HepG2 (cell line): ENCODE measurements around the gene EPM2AIP1. TPM values are rescaled to one million over a fixed set of nuclear protein-coding genes. Genes with fewer than 3 reads are reported as not detected.
A peak's percentile ranks its signal among the peaks of the same experiment; 100 is the strongest.

ENCODE experiments used
- AKNA ChIP-seq: sonication (generic); formaldehyde crosslinking; IDR thresholded peaks from 2 replicates; pipeline ENCODE4 v1.4.0; 2020; ENCODE audit warnings: missing genetic modification reagents, borderline replicate concordance
- CC2D1A ChIP-seq: sonication (generic); formaldehyde crosslinking; IDR thresholded peaks from 2 replicates; pipeline ENCODE4 v1.8.1; 2023; ENCODE audit warnings: mild to moderate bottlenecking, missing genetic modification reagents
- FIP1L1 ChIP-seq: fragments of 200-400 bp; formaldehyde crosslinking; IDR thresholded peaks from 2 replicates; pipeline ENCODE4 v1.6.1; 2018; ENCODE audit warnings: low read depth, mild to moderate bottlenecking, low read length, moderate library complexity, borderline replicate concordance; ENCODE audit not compliant: insufficient read depth
- KLF9 ChIP-seq: IDR thresholded peaks from 2 replicates; pipeline ENCODE4 v1.6.1; 2016; ENCODE audit warnings: low read depth
- MIER2 ChIP-seq: IDR thresholded peaks from 2 replicates; pipeline ENCODE4 v1.6.1; 2016; ENCODE audit warnings: missing biosample characterization, missing genetic modification reagents
- MLX ChIP-seq: IDR thresholded peaks from 2 replicates; pipeline ENCODE4 v1.6.1; 2016
- PBX2 ChIP-seq: IDR thresholded peaks from 2 replicates; pipeline ENCODE4 v1.6.1; 2016; ENCODE audit warnings: control low read depth
- RORA ChIP-seq: sonication (generic); formaldehyde crosslinking; IDR thresholded peaks from 2 replicates; pipeline ENCODE4 v1.5.0; 2020; ENCODE audit warnings: mild to moderate bottlenecking, missing genetic modification reagents, moderate library complexity
- SIN3A ChIP-seq: IDR thresholded peaks from 2 replicates; pipeline ENCODE4 v1.6.1; 2011; ENCODE audit warnings: low read depth, mild to moderate bottlenecking, control low read depth, low read length, borderline replicate concordance
- SNAPC2 ChIP-seq: sonication (generic); formaldehyde crosslinking; IDR thresholded peaks from 2 replicates; pipeline ENCODE4 v1.8.1; 2022; ENCODE audit warnings: mild to moderate bottlenecking, missing genetic modification reagents
- STAG1 ChIP-seq: sonication (generic); formaldehyde crosslinking; IDR thresholded peaks from 2 replicates; pipeline ENCODE4 v1.4.0; 2020; ENCODE audit warnings: missing genetic modification reagents
- YEATS4 ChIP-seq: sonication (generic); formaldehyde crosslinking; IDR thresholded peaks from 2 replicates; pipeline ENCODE4 v1.4.0; 2020; ENCODE audit warnings: missing genetic modification reagents, borderline replicate concordance
- ZBTB14 ChIP-seq: sonication (generic); formaldehyde crosslinking; IDR thresholded peaks from 2 replicates; pipeline ENCODE4 v1.4.0; 2020; ENCODE audit warnings: missing genetic modification reagents
- ZNF772 ChIP-seq: sonication (generic); formaldehyde crosslinking; IDR thresholded peaks from 2 replicates; pipeline ENCODE4 v1.5.0; 2020; ENCODE audit warnings: mild to moderate bottlenecking, missing genetic modification reagents
- ZNF792 ChIP-seq: IDR thresholded peaks from 2 replicates; pipeline ENCODE4 v1.6.1; 2016
- ZNF816 ChIP-seq: sonication (generic); formaldehyde crosslinking; IDR thresholded peaks from 2 replicates; pipeline ENCODE4 v1.8.0; 2022; ENCODE audit warnings: missing genetic modification reagents, mild to moderate bottlenecking, borderline replicate concordance
- polyA plus RNA-seq, 8 experiments: library from polyadenylated mRNA; depleted of rRNA in 3 of 8; stranded (reverse) in 7 of 8; unstranded in 1 of 8; fragments of >200 nt; fragmentation: Illumina TruSeq in 4 of 8; extraction: Trizol in 4 of 8; gene quantifications; 2 replicates each; pipeline versions ENCODE4 v1.2.1 to v1.2.3, GENCODE V29; 2011 to 2016; ENCODE audit warnings: low read depth in 4 of 8, missing spikeins in 1 of 8, mixed read lengths in 1 of 8; ENCODE audit not compliant: insufficient read depth in 1 of 8
- total RNA-seq, 5 experiments: library from RNA; depleted of rRNA; stranded (reverse); fragments of >200 nt; fragmentation: Illumina TruSeq; extraction: Trizol; gene quantifications; 2 replicates each; pipeline ENCODE4 v1.2.3, GENCODE V29; 2016; ENCODE audit warnings: low read depth in 1 of 5
- TF ChIP-seq, protein P1 (sequence below): IDR thresholded peaks from 2 replicates; pipeline ENCODE4 v1.6.1; 2016; ENCODE audit warnings: missing compliant biosample characterization, missing genetic modification reagents, borderline replicate concordance
- TF ChIP-seq, protein P2 (sequence below): sonication (generic); formaldehyde crosslinking; IDR thresholded peaks from 2 replicates; pipeline ENCODE4 v1.5.0; 2020; ENCODE audit warnings: mild to moderate bottlenecking, missing genetic modification reagents

EPM2AIP1 gene
- total and polyA plus RNA-seq, 2 of the 13 experiments (the other 11 are each of a cell fraction or from before 2014, with no cell fraction given) = 10.7 to 23.0 TPM

DNA sequence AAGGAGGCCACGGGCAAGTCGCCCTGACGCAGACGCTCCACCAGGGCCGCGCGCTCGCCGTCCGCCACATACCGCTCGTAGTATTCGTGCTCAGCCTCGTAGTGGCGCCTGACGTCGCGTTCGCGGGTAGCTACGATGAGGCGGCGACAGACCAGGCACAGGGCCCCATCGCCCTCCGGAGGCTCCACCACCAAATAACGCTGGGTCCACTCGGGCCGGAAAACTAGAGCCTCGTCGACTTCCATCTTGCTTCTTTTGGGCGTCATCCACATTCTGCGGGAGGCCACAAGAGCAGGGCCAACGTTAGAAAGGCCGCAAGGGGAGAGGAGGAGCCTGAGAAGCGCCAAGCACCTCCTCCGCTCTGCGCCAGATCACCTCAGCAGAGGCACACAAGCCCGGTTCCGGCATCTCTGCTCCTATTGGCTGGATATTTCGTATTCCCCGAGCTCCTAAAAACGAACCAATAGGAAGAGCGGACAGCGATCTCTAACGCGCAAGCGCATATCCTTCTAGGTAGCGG, at the start of gene EPM2AIP1 (continued):
- TF ChIP-seq ZNF792 = peak; percentile 73
- 0 out of 2 replicates have a peak, but pooled peaks have one; percentile 51 for TF ChIP-seq AKNA (CRISPR knock-in tag)
- TF ChIP-seq CC2D1A (CRISPR knock-in tag) = no peak
- TF ChIP-seq, protein P1, sequence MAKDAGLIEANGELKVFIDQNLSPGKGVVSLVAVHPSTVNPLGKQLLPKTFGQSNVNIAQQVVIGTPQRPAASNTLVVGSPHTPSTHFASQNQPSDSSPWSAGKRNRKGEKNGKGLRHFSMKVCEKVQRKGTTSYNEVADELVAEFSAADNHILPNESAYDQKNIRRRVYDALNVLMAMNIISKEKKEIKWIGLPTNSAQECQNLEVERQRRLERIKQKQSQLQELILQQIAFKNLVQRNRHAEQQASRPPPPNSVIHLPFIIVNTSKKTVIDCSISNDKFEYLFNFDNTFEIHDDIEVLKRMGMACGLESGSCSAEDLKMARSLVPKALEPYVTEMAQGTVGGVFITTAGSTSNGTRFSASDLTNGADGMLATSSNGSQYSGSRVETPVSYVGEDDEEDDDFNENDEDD (CRISPR knock-in tag) = no peak
- no peak for TF ChIP-seq PBX2 (CRISPR knock-in tag)
- 0 out of 2 replicates have a peak, but pooled peaks have one; percentile 0 for TF ChIP-seq SIN3A
- no peak; the same call in 1 of the 2 replicates for TF ChIP-seq KLF9
- TF ChIP-seq STAG1 (CRISPR knock-in tag) = peak; percentile 46; the same call in 1 of the 2 replicates
- TF ChIP-seq RORA (CRISPR knock-in tag) = no peak
- TF ChIP-seq MIER2 = peak; percentile 60; the same call in 1 of the 2 replicates
- TF ChIP-seq SNAPC2 (CRISPR knock-in tag) = 0 out of 2 replicates have a peak, but pooled peaks have one; percentile 19
- TF ChIP-seq MLX = no peak
- TF ChIP-seq FIP1L1 = no peak
- peak; percentile 93 for TF ChIP-seq YEATS4 (CRISPR knock-in tag)
- no peak for TF ChIP-seq ZNF772 (CRISPR knock-in tag)
- TF ChIP-seq ZBTB14 (CRISPR knock-in tag) = no peak
- TF ChIP-seq ZNF816 (CRISPR knock-in tag) = no peak; the same call in 1 of the 2 replicates
- TF ChIP-seq, protein P2, sequence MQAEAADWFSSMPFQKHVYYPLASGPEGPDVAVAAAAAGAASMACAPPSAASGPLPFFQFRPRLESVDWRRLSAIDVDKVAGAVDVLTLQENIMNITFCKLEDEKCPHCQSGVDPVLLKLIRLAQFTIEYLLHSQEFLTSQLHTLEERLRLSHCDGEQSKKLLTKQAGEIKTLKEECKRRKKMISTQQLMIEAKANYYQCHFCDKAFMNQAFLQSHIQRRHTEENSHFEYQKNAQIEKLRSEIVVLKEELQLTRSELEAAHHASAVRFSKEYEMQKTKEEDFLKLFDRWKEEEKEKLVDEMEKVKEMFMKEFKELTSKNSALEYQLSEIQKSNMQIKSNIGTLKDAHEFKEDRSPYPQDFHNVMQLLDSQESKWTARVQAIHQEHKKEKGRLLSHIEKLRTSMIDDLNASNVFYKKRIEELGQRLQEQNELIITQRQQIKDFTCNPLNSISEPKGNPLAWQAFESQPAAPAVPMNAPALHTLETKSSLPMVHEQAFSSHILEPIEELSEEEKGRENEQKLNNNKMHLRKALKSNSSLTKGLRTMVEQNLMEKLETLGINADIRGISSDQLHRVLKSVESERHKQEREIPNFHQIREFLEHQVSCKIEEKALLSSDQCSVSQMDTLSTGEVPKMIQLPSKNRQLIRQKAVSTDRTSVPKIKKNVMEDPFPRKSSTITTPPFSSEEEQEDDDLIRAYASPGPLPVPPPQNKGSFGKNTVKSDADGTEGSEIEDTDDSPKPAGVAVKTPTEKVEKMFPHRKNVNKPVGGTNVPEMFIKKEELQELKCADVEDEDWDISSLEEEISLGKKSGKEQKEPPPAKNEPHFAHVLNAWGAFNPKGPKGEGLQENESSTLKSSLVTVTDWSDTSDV (CRISPR knock-in tag) = no peak; the same call in 1 of the 2 replicates
